Activated CD4-positive, alpha-beta T cell treated with anti-CD3 and anti-CD28 coated beads for 48 hours (primary cell): ENCODE results near the gene SLC7A10.
"Not testable (repeated sequence)": the region's sequence is repeated elsewhere in the genome, so short reads cannot be mapped to it uniquely, and the experiment has no call there.

Experiments used
- DNase-seq: peaks from one replicate; pipeline ENCODE4 v3.0.0-alpha.2; 2020

The SLC7A10 gene

GRCh38 chr19:33201473-33201872 lies 24.2 kb downstream of the SLC7A10 start:
- DNase-seq = no peak

- no peak for DNase-seq
These were observed 26.0 kb downstream of the SLC7A10 start for GRCh38 chr19:33199441-33200265.

GRCh38 chr19:33198169-33198568 lies 27.5 kb downstream of the SLC7A10 start:
- DNase-seq = no peak

- no peak for DNase-seq
These were observed 28.1 kb downstream of the SLC7A10 start for GRCh38 chr19:33197591-33198000.

- DNase-seq = no peak
These were observed 29.0 kb downstream of the SLC7A10 start for GRCh38 chr19:33196446-33197193.

GRCh38 chr19:33195645-33196347 lies 29.9 kb downstream of the SLC7A10 start:
- DNase-seq = no peak

GRCh38 chr19:33194886-33195644 lies 30.6 kb downstream of the SLC7A10 start:
- DNase-seq = no peak

GRCh38 chr19:33194532-33194885 lies 31.1 kb downstream of the SLC7A10 start:
- DNase-seq = no peak

- no peak for DNase-seq
These were observed 31.7 kb downstream of the SLC7A10 start, which contains the start of gene LRP3 for GRCh38 chr19:33193865-33194362. TSS of gene LRP3 (plus strand) at chr19:33194330. CDS start at chr19:33194786, 456 bp downstream.

GRCh38 chr19:33193269-33193864 lies 32.3 kb downstream of the SLC7A10 start:
- no peak for DNase-seq

GRCh38 chr19:33192010-33192409 lies 33.6 kb downstream of the SLC7A10 start:
- DNase-seq = no peak

- DNase-seq = no peak
These were observed 34.1 kb downstream of the SLC7A10 start for GRCh38 chr19:33191501-33191900.

- DNase-seq = not testable (repeated sequence)
These were observed 34.6 kb downstream of the SLC7A10 start for GRCh38 chr19:33191092-33191491.

GRCh38 chr19:33189453-33189852 lies 36.2 kb downstream of the SLC7A10 start:
- no peak for DNase-seq

GRCh38 chr19:33187183-33187540 lies 38.5 kb downstream of the SLC7A10 start:
- no peak for DNase-seq

GRCh38 chr19:33186431-33187182 lies 39.0 kb downstream of the SLC7A10 start:
- DNase-seq = no peak

- peak; percentile 75 for DNase-seq
These were observed 48.2 kb downstream of the SLC7A10 start for GRCh38 chr19:33177417-33177979.

- DNase-seq = peak; percentile 98
These were observed 48.8 kb downstream of the SLC7A10 start for GRCh38 chr19:33176670-33177416.

GRCh38 chr19:33175886-33176669 lies 49.6 kb downstream of the SLC7A10 start:
- DNase-seq = peak; percentile 14
